Measurements from ENCODE around the gene RSPRY1.

- TF ChIP-seq CTCF (IDR thresholded peaks at IDR 0.05; ENCODE audit: insufficient read depth, low read length) (no peak), GABPA (IDR thresholded peaks at IDR 0.05; ENCODE audit: low read depth) (no peak), POLR2AphosphoS5 (IDR thresholded peaks at IDR 0.05; ENCODE audit: low read depth) (no peak)
- TF ChIP-seq, protein P1, sequence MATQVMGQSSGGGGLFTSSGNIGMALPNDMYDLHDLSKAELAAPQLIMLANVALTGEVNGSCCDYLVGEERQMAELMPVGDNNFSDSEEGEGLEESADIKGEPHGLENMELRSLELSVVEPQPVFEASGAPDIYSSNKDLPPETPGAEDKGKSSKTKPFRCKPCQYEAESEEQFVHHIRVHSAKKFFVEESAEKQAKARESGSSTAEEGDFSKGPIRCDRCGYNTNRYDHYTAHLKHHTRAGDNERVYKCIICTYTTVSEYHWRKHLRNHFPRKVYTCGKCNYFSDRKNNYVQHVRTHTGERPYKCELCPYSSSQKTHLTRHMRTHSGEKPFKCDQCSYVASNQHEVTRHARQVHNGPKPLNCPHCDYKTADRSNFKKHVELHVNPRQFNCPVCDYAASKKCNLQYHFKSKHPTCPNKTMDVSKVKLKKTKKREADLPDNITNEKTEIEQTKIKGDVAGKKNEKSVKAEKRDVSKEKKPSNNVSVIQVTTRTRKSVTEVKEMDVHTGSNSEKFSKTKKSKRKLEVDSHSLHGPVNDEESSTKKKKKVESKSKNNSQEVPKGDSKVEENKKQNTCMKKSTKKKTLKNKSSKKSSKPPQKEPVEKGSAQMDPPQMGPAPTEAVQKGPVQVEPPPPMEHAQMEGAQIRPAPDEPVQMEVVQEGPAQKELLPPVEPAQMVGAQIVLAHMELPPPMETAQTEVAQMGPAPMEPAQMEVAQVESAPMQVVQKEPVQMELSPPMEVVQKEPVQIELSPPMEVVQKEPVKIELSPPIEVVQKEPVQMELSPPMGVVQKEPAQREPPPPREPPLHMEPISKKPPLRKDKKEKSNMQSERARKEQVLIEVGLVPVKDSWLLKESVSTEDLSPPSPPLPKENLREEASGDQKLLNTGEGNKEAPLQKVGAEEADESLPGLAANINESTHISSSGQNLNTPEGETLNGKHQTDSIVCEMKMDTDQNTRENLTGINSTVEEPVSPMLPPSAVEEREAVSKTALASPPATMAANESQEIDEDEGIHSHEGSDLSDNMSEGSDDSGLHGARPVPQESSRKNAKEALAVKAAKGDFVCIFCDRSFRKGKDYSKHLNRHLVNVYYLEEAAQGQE (IDR thresholded peaks at IDR 0.05; ENCODE audit: insufficient replicate concordance, low read depth) = no peak
Observed at GRCh38 chr16:57236022-57236350, 49.9 kb downstream of the RSPRY1 start.

Measured in HL-60 (cell line).